Subcutaneous adipose tissue (tissue), 4 donors: ENCODE results near the gene LRRC27. TPM values are rescaled to one million over a fixed set of nuclear protein-coding genes. Genes with fewer than 3 reads are reported as not detected.

Experiments used
- total RNA-seq, 4 donors: library from RNA; depleted of rRNA; stranded (reverse); fragments of >200 nt; gene quantifications; one replicate each; pipeline ENCODE4 v1.1.0, GENCODE V29; 2016
- TF ChIP-seq, protein P1 (sequence below): fragments of 450-650 bp; IDR thresholded peaks from one replicate; pipeline ENCODE4 v1.5.1; 2016; ENCODE audit warnings: low read depth, mild to moderate bottlenecking, control low read depth, antibody characterized with exemption, moderate library complexity

The LRRC27 gene
- total RNA-seq, 4 donors from 2014 or later, result 7.7 to 11.6 (median 9.9) TPM

GRCh38 chr10:132332433-132332754 is 401 bp downstream of the LRRC27 start:
- TF ChIP-seq, protein P1, sequence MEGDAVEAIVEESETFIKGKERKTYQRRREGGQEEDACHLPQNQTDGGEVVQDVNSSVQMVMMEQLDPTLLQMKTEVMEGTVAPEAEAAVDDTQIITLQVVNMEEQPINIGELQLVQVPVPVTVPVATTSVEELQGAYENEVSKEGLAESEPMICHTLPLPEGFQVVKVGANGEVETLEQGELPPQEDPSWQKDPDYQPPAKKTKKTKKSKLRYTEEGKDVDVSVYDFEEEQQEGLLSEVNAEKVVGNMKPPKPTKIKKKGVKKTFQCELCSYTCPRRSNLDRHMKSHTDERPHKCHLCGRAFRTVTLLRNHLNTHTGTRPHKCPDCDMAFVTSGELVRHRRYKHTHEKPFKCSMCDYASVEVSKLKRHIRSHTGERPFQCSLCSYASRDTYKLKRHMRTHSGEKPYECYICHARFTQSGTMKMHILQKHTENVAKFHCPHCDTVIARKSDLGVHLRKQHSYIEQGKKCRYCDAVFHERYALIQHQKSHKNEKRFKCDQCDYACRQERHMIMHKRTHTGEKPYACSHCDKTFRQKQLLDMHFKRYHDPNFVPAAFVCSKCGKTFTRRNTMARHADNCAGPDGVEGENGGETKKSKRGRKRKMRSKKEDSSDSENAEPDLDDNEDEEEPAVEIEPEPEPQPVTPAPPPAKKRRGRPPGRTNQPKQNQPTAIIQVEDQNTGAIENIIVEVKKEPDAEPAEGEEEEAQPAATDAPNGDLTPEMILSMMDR, result no peak

DNA sequence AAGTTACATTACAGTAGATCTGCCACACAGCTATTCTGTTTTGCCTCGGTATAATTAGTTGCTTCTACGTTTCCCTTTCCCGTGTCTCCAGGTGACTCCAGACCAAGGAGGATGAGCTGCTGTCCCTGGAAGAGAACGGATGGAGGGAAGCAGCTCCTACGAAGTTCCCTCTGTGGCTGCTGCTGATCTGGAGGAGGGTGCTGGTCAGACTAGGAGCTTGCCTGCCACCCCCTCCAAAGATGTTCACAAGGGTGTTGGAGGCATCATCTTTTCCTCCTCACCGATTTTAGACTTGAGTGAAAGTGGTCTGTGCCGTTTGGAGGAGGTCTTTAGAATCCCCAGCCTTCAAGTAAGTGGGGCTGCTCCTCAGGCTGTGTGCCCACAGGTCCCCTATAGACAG is 1.4 kb downstream of the LRRC27 start:
- TF ChIP-seq, protein P1, result no peak

DNA sequence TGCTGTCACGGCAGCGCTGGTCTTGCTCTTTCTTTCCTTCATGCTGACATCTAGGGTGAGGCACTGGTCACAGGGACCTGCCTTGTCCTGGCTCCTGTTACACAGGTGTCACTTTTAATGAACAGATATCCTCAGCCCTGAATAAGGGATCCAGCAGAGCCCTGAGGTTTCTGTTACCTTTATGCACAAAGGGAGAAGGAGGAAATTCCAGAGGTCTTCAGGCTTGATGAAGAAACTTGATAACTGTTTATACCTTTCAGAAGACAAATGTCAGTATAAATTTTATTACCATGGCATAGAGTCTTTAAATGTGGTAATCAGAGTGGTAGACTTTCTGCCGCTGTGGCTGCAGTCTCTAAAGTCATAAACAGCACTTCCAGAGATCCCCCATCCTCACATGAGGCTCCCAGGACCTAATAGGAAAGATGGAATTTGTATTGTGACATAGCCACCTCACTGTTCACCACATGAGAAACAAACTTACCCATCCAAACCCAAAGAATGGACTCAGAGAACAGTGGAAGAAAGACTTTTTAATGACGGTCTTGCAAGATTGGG is 2.7 kb downstream of the LRRC27 start:
- TF ChIP-seq, protein P1, result no peak

DNA sequence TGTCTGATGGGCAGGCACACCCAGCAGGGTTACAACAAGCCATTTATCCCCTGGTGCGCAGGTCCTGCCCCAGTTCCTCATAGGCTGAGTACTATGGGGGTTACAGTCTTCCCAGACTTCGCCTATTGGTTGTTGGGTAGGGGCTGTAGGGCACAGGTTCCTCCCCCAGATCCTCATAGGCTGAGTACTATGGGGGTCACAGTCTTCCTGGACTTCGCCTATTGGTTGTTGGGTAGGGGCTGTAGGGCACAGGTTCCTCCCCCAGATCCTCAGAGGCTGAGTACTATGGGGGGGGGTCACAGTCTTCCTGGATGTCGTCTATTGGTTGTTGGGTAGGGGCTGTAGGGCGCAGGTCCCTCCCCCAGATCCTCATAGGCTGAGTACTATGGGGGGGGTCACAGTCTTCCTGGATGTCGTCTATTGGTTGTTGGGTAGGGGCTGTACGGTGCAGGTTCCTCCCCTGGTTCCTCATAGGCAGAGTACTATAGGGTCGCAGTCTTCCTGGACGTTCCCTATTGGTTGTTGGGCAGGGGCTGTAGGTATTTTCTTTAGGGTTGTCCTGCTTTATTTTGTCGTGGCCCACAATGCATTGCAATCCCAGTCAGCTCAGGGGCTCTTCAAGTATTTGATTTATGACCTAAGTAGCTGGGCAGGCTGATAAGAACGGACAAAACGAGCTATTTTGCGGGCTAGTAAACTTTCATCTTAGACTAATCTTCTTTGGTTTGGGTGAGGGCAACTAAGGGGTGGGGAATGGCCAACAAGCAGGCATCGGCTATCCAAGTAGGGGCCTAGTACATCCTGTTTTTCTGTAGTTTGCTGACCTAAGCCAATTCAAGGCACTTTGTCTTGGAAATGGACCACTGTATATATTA is 3.4 kb downstream of the LRRC27 start:
- TF ChIP-seq, protein P1, result no peak

DNA sequence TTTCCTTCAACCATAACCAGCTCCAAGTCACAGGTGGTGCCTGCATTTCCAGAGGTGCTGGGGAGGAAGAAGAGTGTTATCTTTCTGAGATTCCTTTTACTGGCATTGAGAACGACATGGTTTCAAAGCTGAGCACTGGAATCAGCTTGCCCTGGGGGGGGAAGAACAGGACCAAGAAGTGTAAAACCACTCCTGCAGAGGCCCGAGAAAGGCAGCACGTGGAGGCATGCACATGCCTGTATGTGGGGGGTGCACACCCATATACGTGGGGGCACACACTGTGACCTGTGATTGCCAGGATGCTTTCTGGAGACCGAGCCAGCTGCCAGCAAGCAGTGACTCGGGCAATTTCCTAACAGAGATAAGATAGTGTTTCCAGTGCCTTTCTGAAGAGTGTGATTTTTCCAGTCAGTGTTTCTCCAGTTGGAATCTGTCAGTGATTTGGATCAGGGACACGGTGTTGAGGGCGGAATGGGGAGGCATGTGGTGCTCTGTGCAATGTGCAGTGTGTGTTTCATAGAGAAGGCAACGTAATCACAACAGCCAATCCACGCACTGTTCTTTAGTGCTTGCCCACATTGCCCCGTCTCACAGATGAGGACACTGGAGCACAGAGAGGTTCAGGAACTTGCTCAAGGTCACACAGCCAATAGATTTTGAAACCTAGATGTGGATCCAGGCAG is 4.2 kb downstream of the LRRC27 start:
- TF ChIP-seq, protein P1, result no peak

DNA sequence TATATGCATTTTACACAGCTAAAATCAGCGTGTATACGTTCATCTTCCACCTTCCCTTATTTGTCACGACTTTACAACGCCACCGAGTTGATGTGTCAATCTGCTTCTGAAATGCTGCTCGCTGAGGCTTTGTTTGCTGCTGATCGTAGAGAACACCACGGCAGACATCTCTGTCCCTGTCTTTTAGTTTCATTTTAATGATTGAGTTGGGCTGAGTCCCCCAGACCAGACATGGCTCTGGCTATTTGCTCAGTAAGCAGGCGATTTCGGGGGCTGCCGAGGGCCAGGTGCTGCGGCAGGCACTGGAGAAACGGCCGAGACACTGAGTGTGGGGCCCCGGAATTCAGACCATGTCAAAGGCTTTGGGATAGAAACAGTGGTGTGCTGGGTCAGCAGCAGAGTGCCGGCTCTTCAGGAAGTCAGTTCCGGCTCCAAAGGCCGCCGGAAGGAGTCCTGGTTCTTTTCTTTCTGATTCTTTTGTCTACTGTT is 5.0 kb downstream of the LRRC27 start:
- TF ChIP-seq, protein P1, result no peak

GRCh38 chr10:132338876-132339275 is 6.9 kb downstream of the LRRC27 start:
- TF ChIP-seq, protein P1, result no peak
